Measurements from ENCODE around the gene PRDX5. TPM values are rescaled to one million over a fixed set of nuclear protein-coding genes. Genes with fewer than 3 reads are reported as not detected.

Gene PRDX5
- total RNA-seq, 4 donors from 2014 or later: 97.1 to 156 (median 113) TPM

DNA sequence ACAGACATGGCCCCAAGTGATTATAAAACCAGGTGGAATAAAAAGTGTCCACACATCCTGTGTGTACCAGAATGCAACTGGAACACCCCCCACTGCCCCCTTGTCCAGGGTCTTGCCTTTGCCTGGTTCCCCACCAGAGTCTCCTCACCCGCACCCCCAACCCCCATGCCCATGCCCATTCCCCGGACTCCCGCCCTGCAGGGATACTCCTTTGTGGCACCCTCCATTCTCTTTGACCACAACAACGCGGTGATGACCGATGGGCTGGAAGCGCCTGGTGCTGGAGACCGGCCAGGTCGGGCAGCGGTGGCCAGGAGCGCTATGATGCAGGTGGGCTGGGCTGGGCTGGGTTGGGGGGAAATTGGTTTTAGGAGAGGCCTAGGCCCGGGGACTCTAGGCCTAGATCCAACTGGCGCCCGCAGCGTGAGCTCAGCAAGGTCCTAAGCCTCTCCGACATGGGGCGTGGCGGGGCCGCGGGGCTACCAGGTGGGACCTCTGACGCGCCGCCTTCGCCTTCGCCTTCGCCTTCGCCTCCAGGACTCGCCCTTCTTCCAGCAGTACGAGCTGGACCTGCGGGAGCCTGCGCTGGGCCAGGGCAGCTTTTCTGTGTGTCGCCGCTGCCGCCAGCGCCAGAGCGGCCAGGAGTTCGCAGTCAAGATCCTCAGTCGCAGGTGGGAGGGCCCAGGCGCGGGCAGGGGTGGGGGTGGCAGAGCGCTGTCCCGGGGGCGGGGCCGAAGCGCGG lies 50.2 kb downstream of the PRDX5 start:
- TF ChIP-seq CTCF (IDR thresholded peaks at IDR 0.05) (no peak), POLR2A (IDR thresholded peaks at IDR 0.05) (no peak)
- intact Hi-C loops (cut with DNase I; ENCODE audit: low total_unique reads): no loop called here
- H3K4me3 ChIP-seq: no peak overlapping the region
- no peak overlapping the region for H3K27ac ChIP-seq
- no peaks in the 10 kb centered on the region for H3K27me3 ChIP-seq
- no peaks in the 10 kb centered on the region for H3K4me1 ChIP-seq
- no peaks in the 10 kb centered on the region for H3K36me3 ChIP-seq
- no peak for DNase-seq
- H3K9me3 ChIP-seq: no peaks in the 10 kb centered on the region

DNA sequence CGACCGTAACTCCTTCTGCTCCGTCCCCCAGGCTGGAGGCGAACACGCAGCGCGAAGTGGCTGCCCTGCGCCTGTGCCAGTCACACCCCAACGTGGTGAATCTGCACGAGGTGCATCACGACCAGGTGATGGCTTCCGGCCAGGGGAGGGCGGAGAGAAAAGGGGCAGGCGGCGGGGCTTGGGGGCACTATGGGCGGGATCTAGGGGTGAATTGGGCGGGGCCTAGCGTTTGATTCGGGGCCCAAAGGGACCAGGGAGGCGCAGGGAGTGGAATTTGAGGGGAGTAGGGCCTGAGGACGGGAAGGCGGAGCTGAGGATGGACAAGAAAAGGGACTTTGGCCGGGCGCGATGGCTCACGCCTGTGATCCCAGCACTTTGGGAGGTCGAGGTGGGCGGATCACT lies 50.8 kb downstream of the PRDX5 start:
- intact Hi-C loops (cut with DNase I; ENCODE audit: low total_unique reads): no loop called here

GRCh38 chr11:64369440-64370421 lies 51.8 kb downstream of the PRDX5 start:
- no peak for TF ChIP-seq POLR2A (IDR thresholded peaks at IDR 0.05)
- no peak for TF ChIP-seq CTCF (IDR thresholded peaks at IDR 0.05)
- Histone ChIP-seq H3K27ac (no peak overlapping the region), H3K4me3 (no peak overlapping the region), H3K27me3 (no peaks in the 10 kb centered on the region), H3K36me3 (no peaks in the 10 kb centered on the region), H3K9me3 (no peaks in the 10 kb centered on the region), H3K4me1 (no peaks in the 10 kb centered on the region)
- no peak for DNase-seq
- intact Hi-C loops (cut with DNase I; ENCODE audit: low total_unique reads): no loop called here

More for the DNA sequence above, 50.8 kb downstream of the PRDX5 start:
- Histone ChIP-seq H3K4me3 (no peak overlapping the region), H3K27ac (no peak overlapping the region), H3K36me3 (no peaks in the 10 kb centered on the region), H3K27me3 (no peaks in the 10 kb centered on the region), H3K4me1 (no peaks in the 10 kb centered on the region), H3K9me3 (no peaks in the 10 kb centered on the region)
- DNase-seq: no peak
- TF ChIP-seq CTCF (IDR thresholded peaks at IDR 0.05) (no peak), POLR2A (IDR thresholded peaks at IDR 0.05) (no peak)

DNA sequence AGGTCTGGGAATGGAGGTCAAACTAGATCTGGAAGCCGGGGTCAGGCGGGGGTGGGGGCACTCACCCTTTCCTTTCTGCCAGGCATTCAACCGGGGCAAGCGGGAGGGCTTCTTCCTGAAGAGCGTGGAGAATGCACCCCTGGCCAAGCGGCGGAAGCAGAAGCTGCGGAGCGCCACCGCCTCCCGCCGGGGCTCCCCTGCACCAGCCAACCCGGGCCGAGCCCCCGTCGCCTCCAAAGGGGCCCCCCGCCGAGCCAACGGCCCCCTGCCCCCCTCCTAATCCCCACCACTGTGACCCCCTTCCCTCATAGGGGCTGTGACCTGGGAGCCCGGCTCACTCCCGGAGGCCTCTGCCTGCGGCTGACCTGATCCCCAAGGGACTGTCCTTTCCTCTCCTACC lies 53.3 kb downstream of the PRDX5 start:
- DNase-seq: no peak
- TF ChIP-seq POLR2A (IDR thresholded peaks at IDR 0.05): no peak
- no peak for TF ChIP-seq CTCF (IDR thresholded peaks at IDR 0.05)
- Histone ChIP-seq H3K4me3 (no peak overlapping the region), H3K27me3 (no peaks in the 10 kb centered on the region), H3K4me1 (no peaks in the 10 kb centered on the region), H3K9me3 (no peaks in the 10 kb centered on the region), H3K27ac (no peak overlapping the region), H3K36me3 (no peaks in the 10 kb centered on the region)
- intact Hi-C loops (cut with DNase I; ENCODE audit: low total_unique reads): no loop called here

MicroRNAs within 50 kb of the gene (microRNA counts, 767-probe panel; counts per million panel counts)
- 0 counts per million in 2 donors for microRNA hsa-miR-1237

Small RNAs within 50 kb of the gene (microRNA-seq; reads per million reads assigned to microRNA genes)
- gene MIR1237 (ENCODE audit: borderline microRNAs expressed, borderline replicate concordance) (not detected), gene MIR7155 (ENCODE audit: borderline microRNAs expressed, borderline replicate concordance) (not detected)

Small RNAs within 50 kb of the gene (small RNA-seq; reads per million reads assigned to genes)
- gene MIR1237 (not detected), gene MIR7155 (not detected), gene RF00019 (not detected)

Other genes starting within 250 kb of the PRDX5 start
- gene MACROD1, start 152.0 kb upstream of the PRDX5 start, total RNA-seq: 10 to 100 TPM in 1 of 4 donors, 1 to 10 TPM in 3; 1.8 to 27.1 (median 6.6) TPM
- 100 to 1,000 TPM in 1 of 4 donors, 10 to 100 TPM in 3; 20.9 to 101 (median 83.8) TPM for gene STIP1, start 131.9 kb upstream of the PRDX5 start, total RNA-seq
- gene FERMT3, start 111.4 kb upstream of the PRDX5 start, total RNA-seq: 10 to 100 TPM in 2 of 4 donors, 1 to 10 TPM in 2; 3.1 to 50.3 (median 9.3) TPM
- 10 to 100 TPM in 3 of 4 donors, 1 to 10 TPM in 1; 7.2 to 42.9 (median 18.7) TPM for gene TRPT1, start 91.9 kb upstream of the PRDX5 start, total RNA-seq
- gene NUDT22, start 91.8 kb upstream of the PRDX5 start, total RNA-seq: 10 to 100 TPM; 10.8 to 44.9 (median 34.0) TPM
- 10 to 100 TPM in 2 of 4 donors, 1 to 10 TPM in 1, not detected in 1; 7.9 to 28.6 (median 16.6) TPM for gene DNAJC4, start 87.6 kb upstream of the PRDX5 start, total RNA-seq
- 100 to 1,000 TPM in 1 of 4 donors, 10 to 100 TPM in 3; 20.0 to 120 (median 26.0) TPM for gene VEGFB, start 83.5 kb upstream of the PRDX5 start, total RNA-seq
- 10 to 100 TPM; 22.3 to 74.0 (median 37.7) TPM for gene FKBP2, start 77.0 kb upstream of the PRDX5 start, total RNA-seq
- 10 to 100 TPM in 3 of 4 donors, 1 to 10 TPM in 1; 9.5 to 63.4 (median 28.3) TPM for gene PPP1R14B, start 71.2 kb upstream of the PRDX5 start, total RNA-seq
- 10 to 100 TPM in 3 of 4 donors, 1 to 10 TPM in 1; 10.0 to 39.5 (median 21.8) TPM for gene PLCB3, start 66.6 kb upstream of the PRDX5 start, total RNA-seq
- gene BAD, start 33.5 kb upstream of the PRDX5 start, total RNA-seq: 10 to 100 TPM; 54.8 to 72.9 (median 62.0) TPM
- 10 to 100 TPM in 2 of 4 donors, 1 to 10 TPM in 1, under 1 TPM in 1; 0.51 to 32.3 (median 10.6) TPM for gene GPR137, start 32.3 kb upstream of the PRDX5 start, total RNA-seq
- gene KCNK4, start 26.8 kb upstream of the PRDX5 start, total RNA-seq: under 1 TPM in 2 of 4 donors, not detected in 2; 0.61 to 0.76 TPM
- not detected for gene CATSPERZ, start 17.8 kb upstream of the PRDX5 start, total RNA-seq
- 10 to 100 TPM; 12.1 to 49.2 (median 17.5) TPM for gene ESRRA, start 12.6 kb upstream of the PRDX5 start, total RNA-seq
- 100 to 1,000 TPM; 200 to 462 (median 323) TPM for gene TRMT112, start 562 bp upstream of the PRDX5 start, total RNA-seq
- 1 to 10 TPM in 3 of 4 donors, under 1 TPM in 1; 0.29 to 5.7 (median 2.9) TPM for gene CCDC88B, start 22.1 kb downstream of the PRDX5 start, total RNA-seq
- gene RPS6KA4, start 41.0 kb downstream of the PRDX5 start, total RNA-seq: 10 to 100 TPM in 3 of 4 donors, 1 to 10 TPM in 1; 2.4 to 37.4 (median 29.3) TPM
- gene SLC22A11, start 237.8 kb downstream of the PRDX5 start, total RNA-seq: under 1 TPM in 2 of 4 donors, not detected in 2; 0.35 to 0.76 TPM

Measured in uterus (tissue), 4 donors.